Neural cell (in vitro differentiated cells): ENCODE measurements around the gene LGR4. TPM values are rescaled to one million over a fixed set of nuclear protein-coding genes. Genes with fewer than 3 reads are reported as not detected.

ENCODE experiments used
- H2AFZ ChIP-seq: fragments of 200-600, 300-800 bp; sonication (generic), shearing (Covaris generic); 2 replicates; pipeline ENCODE4 v1.6.0; 2014; ENCODE audit warnings: low read depth, mild to moderate bottlenecking, antibody characterized with exemption, low read length, moderate library complexity
- H3F3A ChIP-seq: fragments of 200-600 bp; shearing (Covaris generic); 2 replicates; pipeline ENCODE4 v1.6.1; 2016; ENCODE audit warnings: mild to moderate bottlenecking, moderate library complexity, mixed read lengths, antibody characterized with exemption, low read length; ENCODE audit not compliant: insufficient read depth, poor library complexity, severe bottlenecking
- H3K27ac ChIP-seq: fragments of 200-600, 300-800 bp; sonication (generic), shearing (Covaris generic); 2 replicates; pipeline ENCODE4 v1.5.1; 2014; ENCODE audit warnings: mild to moderate bottlenecking, low read length, moderate library complexity
- H3K27me3 ChIP-seq: fragments of 300-800, 200-600 bp; sonication (generic), shearing (Covaris generic); 2 replicates; pipeline ENCODE4 v1.6.0; 2014; ENCODE audit warnings: mild to moderate bottlenecking, low read depth, low read length, moderate library complexity; ENCODE audit not compliant: insufficient read depth
- H3K36me3 ChIP-seq: fragments of 300-800, 200-600 bp; sonication (generic), shearing (Covaris generic); 2 replicates; pipeline ENCODE4 v1.5.1; 2014; ENCODE audit warnings: mild to moderate bottlenecking, antibody characterized with exemption, low read length, moderate library complexity; ENCODE audit not compliant: insufficient read depth
- H3K4me2 ChIP-seq: fragments of 300-800, 200-600 bp; sonication (generic), shearing (Covaris generic); 2 replicates; pipeline ENCODE4 v1.6.0; 2014; ENCODE audit warnings: mild to moderate bottlenecking, low read length
- H3K4me3 ChIP-seq: fragments of 300-800, 200-600 bp; sonication (generic), shearing (Covaris generic); 2 replicates; pipeline ENCODE4 v1.5.1; 2014; ENCODE audit warnings: mild to moderate bottlenecking, low read length, moderate library complexity
- H3K79me2 ChIP-seq: fragments of 200-600 bp; shearing (Covaris generic); replicated peaks from 2 replicates; pipeline ENCODE4 v1.6.0; 2014; ENCODE audit warnings: mild to moderate bottlenecking, low read length, moderate library complexity; ENCODE audit not compliant: insufficient read depth
- H3K9ac ChIP-seq: fragments of 300-800, 200-600 bp; sonication (generic), shearing (Covaris generic); 2 replicates; pipeline ENCODE4 v1.6.1; 2016; ENCODE audit warnings: mild to moderate bottlenecking, low read length, mixed read lengths
- H3K9me2 ChIP-seq: fragments of 200-600 bp; shearing (Covaris generic); 2 replicates; pipeline ENCODE4 v1.6.1; 2016; ENCODE audit warnings: mild to moderate bottlenecking, low read length, mixed read lengths; ENCODE audit not compliant: insufficient read depth
- H3K9me3 ChIP-seq: fragments of 200-600, 300-800 bp; sonication (generic), shearing (Covaris generic); 2 replicates; pipeline ENCODE4 v1.6.1; 2016; ENCODE audit warnings: mild to moderate bottlenecking, mixed run types, low read length, moderate library complexity, mixed read lengths
- H4K20me1 ChIP-seq: fragments of 200-600 bp; shearing (Covaris generic); 2 replicates; pipeline ENCODE4 v1.6.1; 2016; ENCODE audit warnings: mild to moderate bottlenecking, mixed run types; ENCODE audit not compliant: insufficient read depth
- EP300 ChIP-seq: fragments of 450-650 bp; conservative IDR thresholded peaks from 2 replicates; pipeline ENCODE4 v1.6.1; 2014; ENCODE audit warnings: antibody characterized with exemption, mild to moderate bottlenecking, moderate library complexity; ENCODE audit not compliant: poor library complexity, severe bottlenecking
- EZH2 ChIP-seq: fragments of 200-600, 300-800 bp; shearing (Covaris generic), sonication (generic); IDR thresholded peaks from 2 replicates; pipeline ENCODE4 v1.6.1; 2014; ENCODE audit warnings: antibody characterized with exemption, low read length, borderline replicate concordance, mild to moderate bottlenecking; ENCODE audit not compliant: insufficient read depth, poor library complexity, severe bottlenecking
- MXI1 ChIP-seq: fragments of 450-650 bp; conservative IDR thresholded peaks from 2 replicates; pipeline ENCODE4 v1.6.1; 2014; ENCODE audit warnings: antibody characterized with exemption, mild to moderate bottlenecking; ENCODE audit not compliant: poor library complexity, severe bottlenecking
- POLR2AphosphoS5 ChIP-seq: IDR thresholded peaks from 2 replicates; pipeline ENCODE4 v1.6.1; 2012
- RAD21 ChIP-seq: fragments of 450-650 bp; conservative IDR thresholded peaks from 2 replicates; pipeline ENCODE4 v1.6.1; 2014; ENCODE audit warnings: antibody characterized with exemption, mild to moderate bottlenecking, moderate library complexity
- REST ChIP-seq: IDR thresholded peaks from 2 replicates; pipeline ENCODE4 v1.6.1; 2012; ENCODE audit warnings: borderline replicate concordance
- SMC3 ChIP-seq: fragments of 450-650 bp; conservative IDR thresholded peaks from 2 replicates; pipeline ENCODE4 v1.6.1; 2014; ENCODE audit warnings: antibody characterized with exemption, mild to moderate bottlenecking, moderate library complexity; ENCODE audit not compliant: poor library complexity
- TAF1 ChIP-seq: IDR thresholded peaks from 2 replicates; pipeline ENCODE4 v1.6.1; 2012; ENCODE audit warnings: low read depth
- polyA plus RNA-seq: library from polyadenylated mRNA; depleted of rRNA; stranded (reverse); fragments of >200 nt; gene quantifications from 2 replicates; pipeline ENCODE4 v1.2.3, GENCODE V29; 2014
- TF ChIP-seq, protein P1 (sequence below): fragments of 450-650 bp; IDR thresholded peaks from 2 replicates; pipeline ENCODE4 v1.5.1; 2014; ENCODE audit warnings: antibody characterized with exemption, mild to moderate bottlenecking, moderate library complexity; ENCODE audit not compliant: poor library complexity, severe bottlenecking

The LGR4 gene
- polyA plus RNA-seq, 1 donor from 2014 or later = 11.2 TPM

DNA sequence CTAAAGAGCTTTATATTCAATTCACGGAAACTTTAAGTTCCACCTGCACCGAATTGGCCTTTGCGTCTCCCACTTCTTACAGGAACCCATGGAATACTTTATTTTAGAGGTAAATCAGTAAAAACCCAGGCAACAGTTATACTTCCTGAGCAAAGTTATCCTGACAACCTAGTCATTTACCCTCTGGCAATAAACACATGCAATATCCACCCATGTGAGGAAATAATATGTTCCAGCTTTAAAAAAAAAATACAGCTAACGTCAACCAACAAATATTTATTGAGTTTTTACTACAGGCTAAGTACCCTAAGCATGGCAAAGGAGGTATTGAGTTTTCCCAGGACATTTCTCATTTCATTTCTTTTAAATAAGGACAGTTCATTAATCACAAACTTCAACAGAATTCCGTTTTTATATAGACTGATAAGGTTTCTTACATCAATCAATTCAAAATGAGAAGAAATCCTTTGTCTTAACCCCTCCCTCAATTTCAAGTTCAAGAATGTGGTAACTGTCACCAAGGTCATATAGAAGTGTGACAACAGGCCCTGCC, 71.2 kb downstream of the LGR4 start:
- Histone ChIP-seq H3K9me3 (no peaks in the 10 kb centered on the region), H2AFZ (no peak overlapping the region), H3K27ac (no peak overlapping the region), H4K20me1 (no peaks in the 10 kb centered on the region), H3K27me3 (no peaks in the 10 kb centered on the region), H3K79me2 (peaks cover 3% of the 10 kb centered on the region), H3F3A (no peaks in the 10 kb centered on the region), H3K4me3 (no peak overlapping the region), H3K4me2 (no peak overlapping the region), H3K36me3 (no peaks in the 10 kb centered on the region), H3K9me2 (no peaks in the 10 kb centered on the region), H3K9ac (no peak overlapping the region)
- no peak for TF ChIP-seq SMC3
- TF ChIP-seq REST = no peak
- TF ChIP-seq TAF1 = no peak
- no peak for TF ChIP-seq POLR2AphosphoS5
- TF ChIP-seq RAD21 = no peak
- TF ChIP-seq EP300 = no peak
- TF ChIP-seq, protein P1, sequence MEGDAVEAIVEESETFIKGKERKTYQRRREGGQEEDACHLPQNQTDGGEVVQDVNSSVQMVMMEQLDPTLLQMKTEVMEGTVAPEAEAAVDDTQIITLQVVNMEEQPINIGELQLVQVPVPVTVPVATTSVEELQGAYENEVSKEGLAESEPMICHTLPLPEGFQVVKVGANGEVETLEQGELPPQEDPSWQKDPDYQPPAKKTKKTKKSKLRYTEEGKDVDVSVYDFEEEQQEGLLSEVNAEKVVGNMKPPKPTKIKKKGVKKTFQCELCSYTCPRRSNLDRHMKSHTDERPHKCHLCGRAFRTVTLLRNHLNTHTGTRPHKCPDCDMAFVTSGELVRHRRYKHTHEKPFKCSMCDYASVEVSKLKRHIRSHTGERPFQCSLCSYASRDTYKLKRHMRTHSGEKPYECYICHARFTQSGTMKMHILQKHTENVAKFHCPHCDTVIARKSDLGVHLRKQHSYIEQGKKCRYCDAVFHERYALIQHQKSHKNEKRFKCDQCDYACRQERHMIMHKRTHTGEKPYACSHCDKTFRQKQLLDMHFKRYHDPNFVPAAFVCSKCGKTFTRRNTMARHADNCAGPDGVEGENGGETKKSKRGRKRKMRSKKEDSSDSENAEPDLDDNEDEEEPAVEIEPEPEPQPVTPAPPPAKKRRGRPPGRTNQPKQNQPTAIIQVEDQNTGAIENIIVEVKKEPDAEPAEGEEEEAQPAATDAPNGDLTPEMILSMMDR = no peak
- no peak for TF ChIP-seq EZH2
- no peak for TF ChIP-seq MXI1

DNA sequence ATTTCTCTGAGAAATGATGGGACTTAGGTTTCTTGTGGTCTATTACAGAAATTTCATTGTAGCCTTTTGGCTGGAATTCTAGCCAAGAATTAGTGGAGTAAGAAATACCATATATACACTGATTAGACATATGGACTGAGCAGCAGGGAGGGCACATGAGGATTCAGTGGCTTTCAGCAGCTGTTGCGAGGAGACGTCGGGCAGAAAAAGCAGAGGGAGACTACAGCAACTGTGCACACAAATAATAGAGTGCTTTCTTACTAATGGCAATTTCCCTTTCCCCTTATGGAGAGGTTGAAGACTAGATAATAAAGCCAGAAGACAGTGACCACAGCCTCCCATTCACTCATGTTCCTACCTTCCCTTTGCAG, 74.2 kb downstream of the LGR4 start:
- Histone ChIP-seq H3K9ac (no peak overlapping the region), H3K27me3 (no peaks in the 10 kb centered on the region), H3K9me3 (no peaks in the 10 kb centered on the region), H3K36me3 (no peaks in the 10 kb centered on the region), H3K27ac (no peak overlapping the region), H3K4me2 (no peak overlapping the region), H3K79me2 (peaks cover 3% of the 10 kb centered on the region), H3K9me2 (no peaks in the 10 kb centered on the region), H2AFZ (no peak overlapping the region), H3K4me3 (no peak overlapping the region), H4K20me1 (no peaks in the 10 kb centered on the region), H3F3A (no peaks in the 10 kb centered on the region)
- no peak for TF ChIP-seq REST
- no peak for TF ChIP-seq EZH2
- TF ChIP-seq, protein P1 = no peak
